ENCODE measurements around the gene LRRC45. TPM values are rescaled to one million over a fixed set of nuclear protein-coding genes. Genes with fewer than 3 reads are reported as not detected.

Gene LRRC45
- total RNA-seq, 1 donor = 5.5 TPM

- Histone ChIP-seq H3K9me3 (ENCODE audit: low read depth, low read length) (no peaks in the 10 kb centered on the region), H3K27me3 (ENCODE audit: insufficient read depth, low read length) (no peaks in the 10 kb centered on the region), H3K4me3 (ENCODE audit: low read length) (no peak overlapping the region), H3K4me1 (ENCODE audit: insufficient read depth, low read length) (peaks cover 25% of the 10 kb centered on the region)
Measured at GRCh38 chr17:82018989-82019689, 4.0 kb upstream of the LRRC45 start.

- H3K4me1 ChIP-seq (ENCODE audit: insufficient read depth, low read length) = peaks cover 27% of the 10 kb centered on the region
- H3K27me3 ChIP-seq (ENCODE audit: insufficient read depth, low read length) = no peaks in the 10 kb centered on the region
- H3K9me3 ChIP-seq (ENCODE audit: low read depth, low read length) = no peaks in the 10 kb centered on the region
- no peak overlapping the region for H3K4me3 ChIP-seq (ENCODE audit: low read length)
Measured at GRCh38 chr17:82019690-82020571, 3.2 kb upstream of the LRRC45 start.

- no peaks in the 10 kb centered on the region for H3K9me3 ChIP-seq (ENCODE audit: low read depth, low read length)
- peaks cover 27% of the 10 kb centered on the region for H3K4me1 ChIP-seq (ENCODE audit: insufficient read depth, low read length)
- H3K27me3 ChIP-seq (ENCODE audit: insufficient read depth, low read length) = no peaks in the 10 kb centered on the region
- no peak overlapping the region for H3K4me3 ChIP-seq (ENCODE audit: low read length)
Measured at GRCh38 chr17:82020572-82021106, 2.5 kb upstream of the LRRC45 start.

- Histone ChIP-seq H3K4me1 (ENCODE audit: insufficient read depth, low read length) (peaks cover 27% of the 10 kb centered on the region), H3K4me3 (ENCODE audit: low read length) (no peak overlapping the region), H3K27me3 (ENCODE audit: insufficient read depth, low read length) (no peaks in the 10 kb centered on the region), H3K9me3 (ENCODE audit: low read depth, low read length) (no peaks in the 10 kb centered on the region)
Measured at GRCh38 chr17:82021107-82021899, 1.8 kb upstream of the LRRC45 start.

- Histone ChIP-seq H3K4me1 (ENCODE audit: insufficient read depth, low read length) (peaks cover 27% of the 10 kb centered on the region), H3K27me3 (ENCODE audit: insufficient read depth, low read length) (no peaks in the 10 kb centered on the region), H3K4me3 (ENCODE audit: low read length) (peak overlapping the region; percentile 65), H3K9me3 (ENCODE audit: low read depth, low read length) (no peaks in the 10 kb centered on the region)
Measured at GRCh38 chr17:82021900-82022309, 1.2 kb upstream of the LRRC45 start.

GRCh38 chr17:82022310-82022980 lies 660 bp upstream of the LRRC45 start, which contains the start of gene CENPX:
CENPX (minus strand) TSS chr17:82022878; CDS start chr17:82022861, 17 bp downstream.
- Histone ChIP-seq H3K4me3 (ENCODE audit: low read length) (peak within 1 kb of the TSS; percentile 65), H3K9me3 (ENCODE audit: low read depth, low read length) (no peaks in the 10 kb centered on the region), H3K4me1 (ENCODE audit: insufficient read depth, low read length) (peaks cover 27% of the 10 kb centered on the region), H3K27me3 (ENCODE audit: insufficient read depth, low read length) (no peaks in the 10 kb centered on the region)

GRCh38 chr17:82023447-82024241 lies 539 bp downstream of the LRRC45 start:
- Histone ChIP-seq H3K4me1 (ENCODE audit: insufficient read depth, low read length) (peaks cover 27% of the 10 kb centered on the region), H3K27me3 (ENCODE audit: insufficient read depth, low read length) (no peaks in the 10 kb centered on the region), H3K4me3 (ENCODE audit: low read length) (peak overlapping the region; percentile 58)

GRCh38 chr17:82024859-82025258 lies 1.8 kb downstream of the LRRC45 start:
- H3K4me3 ChIP-seq (ENCODE audit: low read length) = no peak overlapping the region
- no peaks in the 10 kb centered on the region for H3K27me3 ChIP-seq (ENCODE audit: insufficient read depth, low read length)
- H3K4me1 ChIP-seq (ENCODE audit: insufficient read depth, low read length) = peaks cover 30% of the 10 kb centered on the region
- H3K9me3 ChIP-seq (ENCODE audit: low read depth, low read length) = no peaks in the 10 kb centered on the region

More at GRCh38 chr17:82023447-82024241, 539 bp downstream of the LRRC45 start:
- H3K9me3 ChIP-seq (ENCODE audit: low read depth, low read length) = no peaks in the 10 kb centered on the region

GRCh38 chr17:82025401-82026107 lies 2.4 kb downstream of the LRRC45 start:
- Histone ChIP-seq H3K9me3 (ENCODE audit: low read depth, low read length) (no peaks in the 10 kb centered on the region), H3K4me3 (ENCODE audit: low read length) (no peak overlapping the region), H3K4me1 (ENCODE audit: insufficient read depth, low read length) (peaks cover 37% of the 10 kb centered on the region), H3K27me3 (ENCODE audit: insufficient read depth, low read length) (no peaks in the 10 kb centered on the region)

- Histone ChIP-seq H3K4me3 (ENCODE audit: low read length) (no peak overlapping the region), H3K27me3 (ENCODE audit: insufficient read depth, low read length) (peaks cover 5% of the 10 kb centered on the region), H3K9me3 (ENCODE audit: low read depth, low read length) (no peaks in the 10 kb centered on the region), H3K4me1 (ENCODE audit: insufficient read depth, low read length) (peaks cover 34% of the 10 kb centered on the region)
Measured at GRCh38 chr17:82028246-82028645, 5.1 kb downstream of the LRRC45 start.

GRCh38 chr17:82028966-82029365 lies 5.9 kb downstream of the LRRC45 start:
- H3K4me1 ChIP-seq (ENCODE audit: insufficient read depth, low read length) = peaks cover 28% of the 10 kb centered on the region
- H3K9me3 ChIP-seq (ENCODE audit: low read depth, low read length) = no peaks in the 10 kb centered on the region
- H3K4me3 ChIP-seq (ENCODE audit: low read length) = no peak overlapping the region
- H3K27me3 ChIP-seq (ENCODE audit: insufficient read depth, low read length) = peaks cover 5% of the 10 kb centered on the region

- H3K4me1 ChIP-seq (ENCODE audit: insufficient read depth, low read length) = peaks cover 24% of the 10 kb centered on the region
- no peak overlapping the region for H3K4me3 ChIP-seq (ENCODE audit: low read length)
- no peaks in the 10 kb centered on the region for H3K9me3 ChIP-seq (ENCODE audit: low read depth, low read length)
- peaks cover 5% of the 10 kb centered on the region for H3K27me3 ChIP-seq (ENCODE audit: insufficient read depth, low read length)
Measured at GRCh38 chr17:82029391-82029790, 6.3 kb downstream of the LRRC45 start.

GRCh38 chr17:82029990-82030469 lies 6.9 kb downstream of the LRRC45 start:
- Histone ChIP-seq H3K4me1 (ENCODE audit: insufficient read depth, low read length) (peaks cover 24% of the 10 kb centered on the region), H3K4me3 (ENCODE audit: low read length) (no peak overlapping the region)

More at GRCh38 chr17:82029990-82030469, 6.9 kb downstream of the LRRC45 start:
- no peaks in the 10 kb centered on the region for H3K9me3 ChIP-seq (ENCODE audit: low read depth, low read length)
- H3K27me3 ChIP-seq (ENCODE audit: insufficient read depth, low read length) = peaks cover 5% of the 10 kb centered on the region

Data from mononuclear cell (primary cell).